SJSA1 (cell line): Measurements from ENCODE around the gene FAM124B. TPM values are rescaled to one million over a fixed set of nuclear protein-coding genes. Genes with fewer than 3 reads are reported as not detected.

ENCODE experiments used
- DNase-seq, 2 experiments: peaks; one replicate each; pipeline ENCODE4 v3.0.0-alpha.2; 2015 to 2020; ENCODE audit warnings: low spot score in 2 of 2, low read depth in 1 of 2
- H3K27ac ChIP-seq: fragments of 250-450 bp; sonication (Bioruptor Pico); 2 replicates; pipeline ENCODE4 v1.5.1; 2020; ENCODE audit warnings: mild to moderate bottlenecking, moderate library complexity
- H3K27me3 ChIP-seq: fragments of 250-450 bp; sonication (Bioruptor Pico); replicated peaks from 2 replicates; pipeline ENCODE4 v1.5.1; 2020; ENCODE audit warnings: mild to moderate bottlenecking, moderate library complexity
- H3K36me3 ChIP-seq: fragments of 250-450 bp; sonication (Bioruptor Pico); 2 replicates; pipeline ENCODE4 v1.5.1; 2020; ENCODE audit warnings: mild to moderate bottlenecking
- H3K4me1 ChIP-seq: fragments of 250-450 bp; sonication (Bioruptor Pico); replicated peaks from 2 replicates; pipeline ENCODE4 v1.6.1; 2021; ENCODE audit warnings: mild to moderate bottlenecking
- H3K4me3 ChIP-seq: fragments of 250-450 bp; sonication (Bioruptor Pico); 2 replicates; pipeline ENCODE4 v1.5.1; 2020; ENCODE audit warnings: mild to moderate bottlenecking
- H3K9me3 ChIP-seq: fragments of 250-450 bp; sonication (Bioruptor Pico); replicated peaks from 2 replicates; pipeline ENCODE4 v1.5.1; 2020; ENCODE audit warnings: mild to moderate bottlenecking
- total RNA-seq: library from RNA; depleted of rRNA; stranded (reverse); fragments of >200 nt; shearing (Covaris generic); gene quantifications from 2 replicates; pipeline ENCODE4 v1.2.3, GENCODE V29; 2014

The FAM124B gene
- total RNA-seq, 1 experiment from 2014 or later, result not detected

- no peaks in the 10 kb centered on the region; the same call in 1 of the 2 replicates for H3K27me3 ChIP-seq
Observed at GRCh38 chr2:224359569-224359968, 42.3 kb downstream of the FAM124B start.

GRCh38 chr2:224357098-224357901 is 44.6 kb downstream of the FAM124B start:
- Histone ChIP-seq H3K4me3 (no peak overlapping the region), H3K9me3 (no peaks in the 10 kb centered on the region), H3K36me3 (no peaks in the 10 kb centered on the region), H3K27me3 (no peaks in the 10 kb centered on the region; the same call in 1 of the 2 replicates), H3K27ac (no peak overlapping the region), H3K4me1 (no peaks in the 10 kb centered on the region)
- peak in 1 of 2 experiments; percentile 44 for DNase-seq

More at GRCh38 chr2:224359569-224359968, 42.3 kb downstream of the FAM124B start:
- Histone ChIP-seq H3K4me1 (no peaks in the 10 kb centered on the region), H3K9me3 (no peaks in the 10 kb centered on the region), H3K36me3 (no peaks in the 10 kb centered on the region), H3K4me3 (no peak overlapping the region), H3K27ac (no peak overlapping the region)
- DNase-seq, result no peak

GRCh38 chr2:224354632-224355211 is 47.2 kb downstream of the FAM124B start:
- no peak overlapping the region for H3K4me3 ChIP-seq
- H3K9me3 ChIP-seq, result no peaks in the 10 kb centered on the region
- H3K27me3 ChIP-seq, result peaks cover 3% of the 10 kb centered on the region; the same call in 1 of the 2 replicates
- no peak overlapping the region for H3K27ac ChIP-seq
- no peaks in the 10 kb centered on the region for H3K4me1 ChIP-seq
- H3K36me3 ChIP-seq, result no peaks in the 10 kb centered on the region
- DNase-seq, result no peak

- H3K4me1 ChIP-seq, result no peaks in the 10 kb centered on the region
- no peaks in the 10 kb centered on the region for H3K36me3 ChIP-seq
Observed at GRCh38 chr2:224350703-224351102, 51.2 kb downstream of the FAM124B start.

GRCh38 chr2:224349396-224349795 is 52.5 kb downstream of the FAM124B start:
- Histone ChIP-seq H3K4me1 (no peaks in the 10 kb centered on the region), H3K4me3 (no peak overlapping the region), H3K27ac (no peak overlapping the region), H3K9me3 (no peaks in the 10 kb centered on the region), H3K36me3 (no peaks in the 10 kb centered on the region), H3K27me3 (0 out of 2 replicates have a peak, but pooled peaks cover 3% of the 10 kb centered on the region)
- DNase-seq, result no peak

More at GRCh38 chr2:224350703-224351102, 51.2 kb downstream of the FAM124B start:
- Histone ChIP-seq H3K27ac (no peak overlapping the region), H3K9me3 (no peaks in the 10 kb centered on the region), H3K4me3 (no peak overlapping the region), H3K27me3 (0 out of 2 replicates have a peak, but pooled peaks cover 3% of the 10 kb centered on the region)
- no peak for DNase-seq

GRCh38 chr2:224347176-224348051 is 54.5 kb downstream of the FAM124B start:
- no peaks in the 10 kb centered on the region for H3K4me1 ChIP-seq
- H3K36me3 ChIP-seq, result no peaks in the 10 kb centered on the region
- no peaks in the 10 kb centered on the region for H3K9me3 ChIP-seq
- DNase-seq, result no peak
- H3K27me3 ChIP-seq, result 0 out of 2 replicates have a peak, but pooled peaks cover 3% of the 10 kb centered on the region
- no peak overlapping the region for H3K27ac ChIP-seq
- H3K4me3 ChIP-seq, result no peak overlapping the region

- no peaks in the 10 kb centered on the region for H3K4me1 ChIP-seq
- no peak overlapping the region for H3K4me3 ChIP-seq
- no peaks in the 10 kb centered on the region for H3K9me3 ChIP-seq
- H3K27me3 ChIP-seq, result no peaks in the 10 kb centered on the region
- no peaks in the 10 kb centered on the region for H3K36me3 ChIP-seq
- no peak for DNase-seq
- H3K27ac ChIP-seq, result no peak overlapping the region
Observed at GRCh38 chr2:224345492-224345891, 56.4 kb downstream of the FAM124B start.

GRCh38 chr2:224343226-224343625 is 58.7 kb downstream of the FAM124B start:
- Histone ChIP-seq H3K27ac (no peak overlapping the region), H3K27me3 (no peaks in the 10 kb centered on the region), H3K9me3 (no peaks in the 10 kb centered on the region), H3K36me3 (no peaks in the 10 kb centered on the region), H3K4me1 (no peaks in the 10 kb centered on the region), H3K4me3 (no peak overlapping the region)
- no peak for DNase-seq

GRCh38 chr2:224335991-224336390 is 65.9 kb downstream of the FAM124B start:
- H3K36me3 ChIP-seq, result no peaks in the 10 kb centered on the region
- H3K27ac ChIP-seq, result no peak overlapping the region
- DNase-seq, result no peak
- H3K4me3 ChIP-seq, result no peak overlapping the region
- no peaks in the 10 kb centered on the region for H3K4me1 ChIP-seq
- no peaks in the 10 kb centered on the region for H3K27me3 ChIP-seq
- no peaks in the 10 kb centered on the region for H3K9me3 ChIP-seq

GRCh38 chr2:224334726-224335125 is 67.2 kb downstream of the FAM124B start:
- Histone ChIP-seq H3K27me3 (no peaks in the 10 kb centered on the region), H3K27ac (no peak overlapping the region), H3K4me3 (no peak overlapping the region), H3K9me3 (no peaks in the 10 kb centered on the region), H3K36me3 (no peaks in the 10 kb centered on the region), H3K4me1 (no peaks in the 10 kb centered on the region)
- DNase-seq, result no peak

- no peak for DNase-seq
- H3K9me3 ChIP-seq, result no peaks in the 10 kb centered on the region
Observed at GRCh38 chr2:224333726-224334482, 68.0 kb downstream of the FAM124B start.

GRCh38 chr2:224331698-224332097 is 70.2 kb downstream of the FAM124B start:
- H3K36me3 ChIP-seq, result no peaks in the 10 kb centered on the region
- no peaks in the 10 kb centered on the region for H3K4me1 ChIP-seq
- DNase-seq, result no peak
- H3K27me3 ChIP-seq, result no peaks in the 10 kb centered on the region
- H3K4me3 ChIP-seq, result no peak overlapping the region
- H3K27ac ChIP-seq, result no peak overlapping the region
- no peaks in the 10 kb centered on the region for H3K9me3 ChIP-seq

More at GRCh38 chr2:224333726-224334482, 68.0 kb downstream of the FAM124B start:
- Histone ChIP-seq H3K4me1 (no peaks in the 10 kb centered on the region), H3K27me3 (no peaks in the 10 kb centered on the region), H3K27ac (no peak overlapping the region), H3K4me3 (no peak overlapping the region), H3K36me3 (no peaks in the 10 kb centered on the region)

- H3K36me3 ChIP-seq, result no peaks in the 10 kb centered on the region
- H3K4me3 ChIP-seq, result no peak overlapping the region
- H3K27me3 ChIP-seq, result no peaks in the 10 kb centered on the region
- DNase-seq, result no peak
- no peaks in the 10 kb centered on the region for H3K4me1 ChIP-seq
- H3K27ac ChIP-seq, result no peak overlapping the region
- no peaks in the 10 kb centered on the region for H3K9me3 ChIP-seq
Observed at GRCh38 chr2:224328798-224329197, 73.1 kb downstream of the FAM124B start.
